Measurements from ENCODE around the gene DAGLB.

DNA sequence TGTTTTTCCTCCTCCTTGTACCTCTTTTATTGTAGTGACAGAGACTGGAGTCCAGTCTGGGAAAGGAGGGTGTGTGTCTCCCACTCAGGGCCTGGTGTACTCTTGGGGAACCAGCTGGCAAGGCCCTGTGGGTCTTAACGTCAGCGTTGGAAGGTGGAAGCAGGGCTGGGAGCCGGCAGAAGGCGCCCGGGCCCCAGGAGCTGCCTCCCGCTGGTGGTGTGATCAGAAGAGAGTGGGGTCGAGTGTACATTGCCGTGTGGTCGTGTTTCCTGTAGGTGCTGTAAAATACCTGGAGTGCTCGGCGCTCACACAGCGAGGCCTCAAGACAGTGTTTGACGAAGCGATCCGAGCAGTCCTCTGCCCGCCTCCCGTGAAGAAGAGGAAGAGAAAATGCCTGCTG, 45.7 kb downstream of the DAGLB start:
- TF ChIP-seq, protein P1, sequence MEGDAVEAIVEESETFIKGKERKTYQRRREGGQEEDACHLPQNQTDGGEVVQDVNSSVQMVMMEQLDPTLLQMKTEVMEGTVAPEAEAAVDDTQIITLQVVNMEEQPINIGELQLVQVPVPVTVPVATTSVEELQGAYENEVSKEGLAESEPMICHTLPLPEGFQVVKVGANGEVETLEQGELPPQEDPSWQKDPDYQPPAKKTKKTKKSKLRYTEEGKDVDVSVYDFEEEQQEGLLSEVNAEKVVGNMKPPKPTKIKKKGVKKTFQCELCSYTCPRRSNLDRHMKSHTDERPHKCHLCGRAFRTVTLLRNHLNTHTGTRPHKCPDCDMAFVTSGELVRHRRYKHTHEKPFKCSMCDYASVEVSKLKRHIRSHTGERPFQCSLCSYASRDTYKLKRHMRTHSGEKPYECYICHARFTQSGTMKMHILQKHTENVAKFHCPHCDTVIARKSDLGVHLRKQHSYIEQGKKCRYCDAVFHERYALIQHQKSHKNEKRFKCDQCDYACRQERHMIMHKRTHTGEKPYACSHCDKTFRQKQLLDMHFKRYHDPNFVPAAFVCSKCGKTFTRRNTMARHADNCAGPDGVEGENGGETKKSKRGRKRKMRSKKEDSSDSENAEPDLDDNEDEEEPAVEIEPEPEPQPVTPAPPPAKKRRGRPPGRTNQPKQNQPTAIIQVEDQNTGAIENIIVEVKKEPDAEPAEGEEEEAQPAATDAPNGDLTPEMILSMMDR (IDR thresholded peaks at IDR 0.05), result no peak
- no peak for TF ChIP-seq POLR2A (IDR thresholded peaks at IDR 0.05)

Data from testis (tissue), 2 donors.